ENCODE measurements around the gene ABCA4.

ABCA4 gene

DNA sequence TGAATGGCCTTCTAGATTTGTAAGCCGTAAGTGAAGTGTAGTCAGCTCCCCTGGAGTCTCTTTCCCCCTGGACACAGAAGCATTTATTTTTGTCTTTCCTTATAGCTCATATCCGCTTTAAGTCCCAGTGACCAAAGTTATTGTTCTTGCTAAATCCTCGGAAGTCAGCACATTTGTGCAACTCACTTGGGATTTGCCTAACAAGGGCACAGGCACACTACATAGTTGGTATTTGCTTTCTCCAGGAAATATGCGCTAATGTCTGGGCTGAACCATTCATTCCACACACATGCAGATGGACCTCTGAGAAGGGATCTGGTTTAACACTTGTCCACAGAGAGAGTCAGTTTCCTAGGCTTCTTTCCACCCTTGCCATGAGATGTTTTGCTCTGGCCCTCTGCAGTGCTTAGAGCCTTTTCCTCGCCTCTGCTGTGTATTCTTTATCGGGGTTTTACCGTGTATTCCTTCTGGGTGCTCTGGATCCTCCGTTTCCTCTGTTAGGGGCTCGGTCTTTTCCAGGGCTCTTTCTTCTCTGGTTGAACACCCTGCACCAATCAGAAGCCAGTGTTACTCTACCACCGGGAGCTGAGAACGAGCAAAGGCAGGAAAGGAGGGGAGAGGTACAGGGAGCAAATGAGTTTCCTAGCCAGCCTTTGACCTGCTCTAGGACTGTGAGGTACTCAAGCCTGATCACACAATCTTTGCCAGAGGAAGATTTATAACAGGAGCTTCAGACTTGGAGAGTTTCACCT, 72.4 kb downstream of the ABCA4 start:
- H3K27ac ChIP-seq (ENCODE audit: low read length), result no peak overlapping the region
- no peak overlapping the region for H3K9ac ChIP-seq (ENCODE audit: low read depth, low read length)
- no peak for DNase-seq
- H2AFZ ChIP-seq (ENCODE audit: low read depth, low read length), result no peak overlapping the region
- H4K20me1 ChIP-seq (ENCODE audit: insufficient read depth, low read length), result no peaks in the 10 kb centered on the region
- no peaks in the 10 kb centered on the region for H3K27me3 ChIP-seq (ENCODE audit: insufficient read depth, low read length, poor library complexity)
- no peaks in the 10 kb centered on the region for H3K4me1 ChIP-seq (ENCODE audit: insufficient read depth, low read length)
- H3K4me2 ChIP-seq (ENCODE audit: insufficient read depth, low read length), result no peak overlapping the region
- H3K4me3 ChIP-seq (ENCODE audit: low read depth in 1 of 2, low read length in 2 of 2), result no peak overlapping the region
- no peaks in the 10 kb centered on the region for H3K36me3 ChIP-seq (ENCODE audit: insufficient read depth, low read length)
- no peak for ATAC-seq (ENCODE audit: insufficient read depth, low read depth)
- no peaks in the 10 kb centered on the region for H3K79me2 ChIP-seq (ENCODE audit: insufficient read depth, low read length)
- TF ChIP-seq, protein P1, sequence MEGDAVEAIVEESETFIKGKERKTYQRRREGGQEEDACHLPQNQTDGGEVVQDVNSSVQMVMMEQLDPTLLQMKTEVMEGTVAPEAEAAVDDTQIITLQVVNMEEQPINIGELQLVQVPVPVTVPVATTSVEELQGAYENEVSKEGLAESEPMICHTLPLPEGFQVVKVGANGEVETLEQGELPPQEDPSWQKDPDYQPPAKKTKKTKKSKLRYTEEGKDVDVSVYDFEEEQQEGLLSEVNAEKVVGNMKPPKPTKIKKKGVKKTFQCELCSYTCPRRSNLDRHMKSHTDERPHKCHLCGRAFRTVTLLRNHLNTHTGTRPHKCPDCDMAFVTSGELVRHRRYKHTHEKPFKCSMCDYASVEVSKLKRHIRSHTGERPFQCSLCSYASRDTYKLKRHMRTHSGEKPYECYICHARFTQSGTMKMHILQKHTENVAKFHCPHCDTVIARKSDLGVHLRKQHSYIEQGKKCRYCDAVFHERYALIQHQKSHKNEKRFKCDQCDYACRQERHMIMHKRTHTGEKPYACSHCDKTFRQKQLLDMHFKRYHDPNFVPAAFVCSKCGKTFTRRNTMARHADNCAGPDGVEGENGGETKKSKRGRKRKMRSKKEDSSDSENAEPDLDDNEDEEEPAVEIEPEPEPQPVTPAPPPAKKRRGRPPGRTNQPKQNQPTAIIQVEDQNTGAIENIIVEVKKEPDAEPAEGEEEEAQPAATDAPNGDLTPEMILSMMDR (IDR thresholded peaks at IDR 0.05; ENCODE audit: borderline replicate concordance, extremely low read depth, low read length, poor library complexity, severe bottlenecking), result no peak
- TF ChIP-seq EZH2 (IDR thresholded peaks at IDR 0.05; ENCODE audit: borderline replicate concordance, low read depth, low read length, severe bottlenecking), result no peak
- H3K9me3 ChIP-seq (ENCODE audit: insufficient read depth, low read length, severe bottlenecking), result no peaks in the 10 kb centered on the region

DNA sequence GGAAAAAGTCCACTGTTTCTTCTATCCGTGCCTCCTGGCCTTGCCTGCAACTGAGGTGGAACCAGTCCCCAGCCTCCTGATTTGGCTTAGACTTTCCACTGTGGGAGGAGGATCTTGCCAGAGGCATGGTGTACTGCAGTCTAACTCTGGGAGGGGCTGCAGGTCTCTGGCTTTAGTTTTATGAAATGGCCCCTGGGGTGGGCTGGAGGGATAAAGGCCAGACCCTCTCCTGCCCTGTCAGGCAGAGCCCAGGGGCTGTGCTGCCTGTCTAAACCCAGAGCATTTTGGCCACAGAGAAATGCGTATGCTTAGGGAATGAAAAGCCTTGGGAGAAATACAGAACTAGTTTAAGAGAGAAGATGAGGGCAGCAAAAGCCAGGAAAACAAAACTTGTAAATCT, 73.0 kb downstream of the ABCA4 start:
- Histone ChIP-seq H2AFZ (ENCODE audit: low read depth, low read length) (no peak overlapping the region), H3K27me3 (ENCODE audit: insufficient read depth, low read length, poor library complexity) (no peaks in the 10 kb centered on the region), H3K4me2 (ENCODE audit: insufficient read depth, low read length) (no peak overlapping the region), H3K4me1 (ENCODE audit: insufficient read depth, low read length) (no peaks in the 10 kb centered on the region), H3K9me3 (ENCODE audit: insufficient read depth, low read length, severe bottlenecking) (no peaks in the 10 kb centered on the region), H3K79me2 (ENCODE audit: insufficient read depth, low read length) (no peaks in the 10 kb centered on the region), H3K27ac (ENCODE audit: low read length) (no peak overlapping the region), H3K9ac (ENCODE audit: low read depth, low read length) (no peak overlapping the region), H4K20me1 (ENCODE audit: insufficient read depth, low read length) (no peaks in the 10 kb centered on the region), H3K36me3 (ENCODE audit: insufficient read depth, low read length) (no peaks in the 10 kb centered on the region), H3K4me3 (ENCODE audit: low read depth in 1 of 2, low read length in 2 of 2) (no peak overlapping the region)
- TF ChIP-seq EZH2 (IDR thresholded peaks at IDR 0.05; ENCODE audit: borderline replicate concordance, low read depth, low read length, severe bottlenecking), result no peak
- TF ChIP-seq, protein P1 (IDR thresholded peaks at IDR 0.05; ENCODE audit: borderline replicate concordance, extremely low read depth, low read length, poor library complexity, severe bottlenecking), result no peak
- no peak for ATAC-seq (ENCODE audit: insufficient read depth, low read depth)
- no peak for DNase-seq

DNA sequence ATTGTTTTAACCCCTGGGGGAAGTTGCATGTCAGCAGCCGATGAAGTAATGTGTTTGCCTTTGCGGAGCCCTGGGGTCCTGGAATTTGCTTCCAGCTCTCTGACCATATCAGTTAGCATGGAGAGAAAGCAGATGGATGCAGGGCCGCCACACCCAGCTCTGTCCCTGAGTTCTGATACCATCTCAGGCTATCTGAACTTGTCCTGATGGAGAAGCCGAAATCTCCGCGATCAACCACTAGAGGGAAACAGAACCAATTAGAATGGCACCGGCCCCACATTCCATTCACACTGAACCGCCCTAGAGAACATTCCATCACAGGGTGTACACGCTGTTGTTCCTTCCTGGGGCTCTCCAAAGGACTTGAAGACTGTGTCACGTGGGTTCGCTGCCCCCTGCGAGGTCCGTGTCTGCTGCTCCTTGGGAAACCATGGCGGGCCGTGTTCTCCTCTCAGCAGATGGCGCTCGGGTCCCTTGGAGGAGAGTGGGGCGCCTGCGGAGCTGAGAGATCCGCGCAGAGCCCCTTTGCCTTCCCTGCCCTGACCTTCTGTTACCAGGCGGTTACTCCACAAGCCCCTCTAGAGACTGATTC, 75.4 kb downstream of the ABCA4 start:
- no peak overlapping the region for H2AFZ ChIP-seq (ENCODE audit: low read depth, low read length)
- ATAC-seq (ENCODE audit: insufficient read depth, low read depth) (peak; percentile 52), DNase-seq (peak; percentile 40)
- H3K4me3 ChIP-seq (ENCODE audit: low read depth in 1 of 2, low read length in 2 of 2), result no peak overlapping the region
- H3K27ac ChIP-seq (ENCODE audit: low read length), result no peak overlapping the region
- no peaks in the 10 kb centered on the region for H3K4me1 ChIP-seq (ENCODE audit: insufficient read depth, low read length)
- H3K9me3 ChIP-seq (ENCODE audit: insufficient read depth, low read length, severe bottlenecking), result no peaks in the 10 kb centered on the region
- H3K79me2 ChIP-seq (ENCODE audit: insufficient read depth, low read length), result no peaks in the 10 kb centered on the region
- TF ChIP-seq, protein P1 (IDR thresholded peaks at IDR 0.05; ENCODE audit: borderline replicate concordance, extremely low read depth, low read length, poor library complexity, severe bottlenecking), result peak; percentile 64
- no peak for TF ChIP-seq EZH2 (IDR thresholded peaks at IDR 0.05; ENCODE audit: borderline replicate concordance, low read depth, low read length, severe bottlenecking)
- H3K36me3 ChIP-seq (ENCODE audit: insufficient read depth, low read length), result no peaks in the 10 kb centered on the region
- no peaks in the 10 kb centered on the region for H3K27me3 ChIP-seq (ENCODE audit: insufficient read depth, low read length, poor library complexity)
- no peak overlapping the region for H3K9ac ChIP-seq (ENCODE audit: low read depth, low read length)
- no peaks in the 10 kb centered on the region for H4K20me1 ChIP-seq (ENCODE audit: insufficient read depth, low read length)
- H3K4me2 ChIP-seq (ENCODE audit: insufficient read depth, low read length), result no peak overlapping the region

Measured in DND-41 (cell line).